BLaER1 (cell line): ENCODE results near the gene RAB30.
A peak's percentile ranks its signal among the peaks of the same experiment; 100 is the strongest.

ENCODE experiments used
- H3K27ac ChIP-seq: shearing (Covaris generic); formaldehyde crosslinking; 2 replicates; pipeline ENCODE4 v1.8.1; 2022
- H3K27me3 ChIP-seq: shearing (Covaris generic); formaldehyde crosslinking; 2 replicates; pipeline ENCODE4 v1.8.1; 2022
- H3K36me3 ChIP-seq: shearing (Covaris generic); formaldehyde crosslinking; 2 replicates; pipeline ENCODE4 v1.8.1; 2022
- H3K4me1 ChIP-seq: shearing (Covaris generic); formaldehyde crosslinking; 2 replicates; pipeline ENCODE4 v1.8.1; 2022
- H3K4me2 ChIP-seq: shearing (Covaris generic); formaldehyde crosslinking; 2 replicates; pipeline ENCODE4 v1.8.1; 2022
- H3K4me3 ChIP-seq: shearing (Covaris generic); formaldehyde crosslinking; 2 replicates; pipeline ENCODE4 v1.8.1; 2022
- H3K9ac ChIP-seq: shearing (Covaris generic); formaldehyde crosslinking; 2 replicates; pipeline ENCODE4 v1.8.1; 2022
- H3K9me3 ChIP-seq: shearing (Covaris generic); formaldehyde crosslinking; 2 replicates; pipeline ENCODE4 v1.8.1; 2022
- H4K20me1 ChIP-seq: shearing (Covaris generic); formaldehyde crosslinking; 2 replicates; pipeline ENCODE4 v1.8.1; 2022
- Cebpa-rat ChIP-seq: shearing (Covaris generic); IDR thresholded peaks from 2 replicates; pipeline ENCODE4 v1.8.1; 2022

RAB30 gene

GRCh38 chr11:82994604-82995230, 77.0 kb downstream of the RAB30 start:
- TF ChIP-seq Cebpa-rat, result no peak
- H4K20me1 ChIP-seq, result peaks cover 6% of the 10 kb centered on the region; the same call in 1 of the 2 replicates
- no peaks in the 10 kb centered on the region for H3K27me3 ChIP-seq
- no peak overlapping the region for H3K4me2 ChIP-seq
- no peak overlapping the region for H3K4me3 ChIP-seq
- H3K27ac ChIP-seq, result no peak overlapping the region
- no peaks in the 10 kb centered on the region for H3K36me3 ChIP-seq
- H3K9ac ChIP-seq, result no peak overlapping the region
- H3K4me1 ChIP-seq, result peaks cover 16% of the 10 kb centered on the region
- no peaks in the 10 kb centered on the region for H3K9me3 ChIP-seq

- H3K36me3 ChIP-seq, result no peaks in the 10 kb centered on the region
- no peak overlapping the region for H3K4me2 ChIP-seq
- no peak overlapping the region for H3K4me3 ChIP-seq
- H4K20me1 ChIP-seq, result peaks cover 5% of the 10 kb centered on the region; the same call in 1 of the 2 replicates
- H3K9ac ChIP-seq, result no peak overlapping the region
- peaks cover 16% of the 10 kb centered on the region for H3K4me1 ChIP-seq
- no peak overlapping the region for H3K27ac ChIP-seq
- TF ChIP-seq Cebpa-rat, result no peak
- no peaks in the 10 kb centered on the region for H3K9me3 ChIP-seq
- no peaks in the 10 kb centered on the region for H3K27me3 ChIP-seq
These were observed 79.5 kb downstream of the RAB30 start for GRCh38 chr11:82992223-82992622.

GRCh38 chr11:82989628-82990404, 81.9 kb downstream of the RAB30 start:
- no peaks in the 10 kb centered on the region for H3K36me3 ChIP-seq
- no peak overlapping the region for H3K9ac ChIP-seq
- no peaks in the 10 kb centered on the region for H3K9me3 ChIP-seq
- peak overlapping the region; percentile 25; the same call in 1 of the 2 replicates for H3K4me2 ChIP-seq
- H3K27me3 ChIP-seq, result no peaks in the 10 kb centered on the region
- H3K4me1 ChIP-seq, result peaks cover 4% of the 10 kb centered on the region; the same call in 1 of the 2 replicates
- H3K27ac ChIP-seq, result no peak overlapping the region
- no peak for TF ChIP-seq Cebpa-rat
- H3K4me3 ChIP-seq, result no peak overlapping the region
- H4K20me1 ChIP-seq, result no peaks in the 10 kb centered on the region

GRCh38 chr11:82988936-82989627, 82.6 kb downstream of the RAB30 start:
- H3K36me3 ChIP-seq, result 0 out of 2 replicates have a peak, but pooled peaks cover 7% of the 10 kb centered on the region
- no peaks in the 10 kb centered on the region for H3K9me3 ChIP-seq
- no peaks in the 10 kb centered on the region for H4K20me1 ChIP-seq
- no peak for TF ChIP-seq Cebpa-rat
- peaks cover 2% of the 10 kb centered on the region; the same call in 1 of the 2 replicates for H3K4me1 ChIP-seq
- H3K4me3 ChIP-seq, result no peak overlapping the region
- H3K27ac ChIP-seq, result no peak overlapping the region
- H3K9ac ChIP-seq, result no peak overlapping the region
- H3K27me3 ChIP-seq, result no peaks in the 10 kb centered on the region
- H3K4me2 ChIP-seq, result peak overlapping the region; percentile 25; the same call in 1 of the 2 replicates

- H3K27ac ChIP-seq, result no peak overlapping the region
- TF ChIP-seq Cebpa-rat, result no peak
- H4K20me1 ChIP-seq, result no peaks in the 10 kb centered on the region
- no peak overlapping the region for H3K4me2 ChIP-seq
- no peaks in the 10 kb centered on the region for H3K4me1 ChIP-seq
- H3K9me3 ChIP-seq, result no peaks in the 10 kb centered on the region
- no peak overlapping the region for H3K9ac ChIP-seq
- no peaks in the 10 kb centered on the region for H3K27me3 ChIP-seq
- H3K36me3 ChIP-seq, result 0 out of 2 replicates have a peak, but pooled peaks cover 8% of the 10 kb centered on the region
- H3K4me3 ChIP-seq, result no peak overlapping the region
These were observed 83.7 kb downstream of the RAB30 start for GRCh38 chr11:82987997-82988396.

- H3K4me1 ChIP-seq, result no peaks in the 10 kb centered on the region
- H3K4me2 ChIP-seq, result no peak overlapping the region
- H3K4me3 ChIP-seq, result no peak overlapping the region
- TF ChIP-seq Cebpa-rat, result no peak
- H3K36me3 ChIP-seq, result peaks cover 15% of the 10 kb centered on the region
- H3K9me3 ChIP-seq, result no peaks in the 10 kb centered on the region
- no peaks in the 10 kb centered on the region for H4K20me1 ChIP-seq
- H3K27me3 ChIP-seq, result no peaks in the 10 kb centered on the region
- H3K27ac ChIP-seq, result no peak overlapping the region
- H3K9ac ChIP-seq, result no peak overlapping the region
These were observed 85.3 kb downstream of the RAB30 start for GRCh38 chr11:82986446-82986845.

- no peaks in the 10 kb centered on the region for H3K27me3 ChIP-seq
- no peak overlapping the region for H3K4me3 ChIP-seq
- TF ChIP-seq Cebpa-rat, result no peak
- no peak overlapping the region for H3K9ac ChIP-seq
- no peaks in the 10 kb centered on the region for H3K9me3 ChIP-seq
- no peak overlapping the region for H3K27ac ChIP-seq
- H3K4me2 ChIP-seq, result no peak overlapping the region
- no peaks in the 10 kb centered on the region for H4K20me1 ChIP-seq
- H3K36me3 ChIP-seq, result peaks cover 15% of the 10 kb centered on the region
- peaks cover 19% of the 10 kb centered on the region for H3K4me1 ChIP-seq
These were observed 89.8 kb downstream of the RAB30 start for GRCh38 chr11:82981852-82982251.

GRCh38 chr11:82980947-82981346, 90.8 kb downstream of the RAB30 start:
- no peak overlapping the region for H3K27ac ChIP-seq
- TF ChIP-seq Cebpa-rat, result no peak
- no peaks in the 10 kb centered on the region for H3K9me3 ChIP-seq
- peaks cover 15% of the 10 kb centered on the region for H3K36me3 ChIP-seq
- no peak overlapping the region for H3K4me2 ChIP-seq
- H3K9ac ChIP-seq, result no peak overlapping the region
- H3K27me3 ChIP-seq, result no peaks in the 10 kb centered on the region
- peaks cover 28% of the 10 kb centered on the region for H3K4me1 ChIP-seq
- no peak overlapping the region for H3K4me3 ChIP-seq
- H4K20me1 ChIP-seq, result no peaks in the 10 kb centered on the region

- Histone ChIP-seq H3K4me2 (no peak overlapping the region), H3K27me3 (no peaks in the 10 kb centered on the region), H3K9ac (no peak overlapping the region), H3K27ac (no peak overlapping the region), H3K4me3 (no peak overlapping the region), H3K36me3 (peaks cover 15% of the 10 kb centered on the region), H4K20me1 (no peaks in the 10 kb centered on the region), H3K4me1 (peaks cover 35% of the 10 kb centered on the region), H3K9me3 (no peaks in the 10 kb centered on the region)
- no peak for TF ChIP-seq Cebpa-rat
These were observed 91.4 kb downstream of the RAB30 start for GRCh38 chr11:82980292-82980691.

- Histone ChIP-seq H3K4me3 (no peak overlapping the region), H4K20me1 (no peaks in the 10 kb centered on the region), H3K4me2 (no peak overlapping the region), H3K9me3 (no peaks in the 10 kb centered on the region), H3K36me3 (peaks cover 15% of the 10 kb centered on the region), H3K4me1 (peaks cover 35% of the 10 kb centered on the region), H3K27ac (no peak overlapping the region), H3K27me3 (no peaks in the 10 kb centered on the region), H3K9ac (no peak overlapping the region)
- no peak for TF ChIP-seq Cebpa-rat
These were observed 91.9 kb downstream of the RAB30 start for GRCh38 chr11:82979824-82980223.
